Measurements from ENCODE around the gene TMPRSS11B.
A peak's percentile ranks its signal among the peaks of the same experiment; 100 is the strongest.
"Not testable (repeated sequence)": the region's sequence is repeated elsewhere in the genome, so short reads cannot be mapped to it uniquely, and the experiment has no call there.

Gene TMPRSS11B, protein sequence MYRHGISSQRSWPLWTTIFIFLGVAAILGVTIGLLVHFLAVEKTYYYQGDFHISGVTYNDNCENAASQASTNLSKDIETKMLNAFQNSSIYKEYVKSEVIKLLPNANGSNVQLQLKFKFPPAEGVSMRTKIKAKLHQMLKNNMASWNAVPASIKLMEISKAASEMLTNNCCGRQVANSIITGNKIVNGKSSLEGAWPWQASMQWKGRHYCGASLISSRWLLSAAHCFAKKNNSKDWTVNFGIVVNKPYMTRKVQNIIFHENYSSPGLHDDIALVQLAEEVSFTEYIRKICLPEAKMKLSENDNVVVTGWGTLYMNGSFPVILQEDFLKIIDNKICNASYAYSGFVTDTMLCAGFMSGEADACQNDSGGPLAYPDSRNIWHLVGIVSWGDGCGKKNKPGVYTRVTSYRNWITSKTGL

DNA sequence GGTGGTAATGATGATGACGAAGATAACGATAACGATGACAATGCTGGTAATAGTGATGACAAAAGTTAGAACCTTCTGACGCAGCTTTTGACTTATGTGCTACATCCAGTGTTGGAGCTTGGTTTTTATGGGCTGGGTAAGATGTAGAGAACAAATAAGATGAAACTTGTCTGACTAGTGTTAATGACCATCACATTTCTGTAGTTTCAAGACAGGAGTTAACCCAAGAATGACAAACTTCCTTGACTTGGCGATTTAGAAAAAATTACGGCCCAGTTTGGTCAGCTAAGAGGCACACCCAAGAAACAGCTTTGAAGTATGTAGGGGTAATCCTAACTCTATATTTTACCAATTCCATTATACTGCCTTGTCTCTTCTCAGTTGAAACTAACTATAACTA lies at the start of gene TMPRSS11B:
TMPRSS11B (minus strand) TSS at position 101 of the 400 bp plus-strand sequence. CDS start 136 bp downstream, outside the sequence.
- Mint-ChIP-seq H3K4me1 (peaks cover 15% of the 10 kb centered on the region), H3K4me3 (no peak within 1 kb of the TSS), H3K27ac (no peak within 1 kb of the TSS), H3K9me3 (no peaks in the 10 kb centered on the region), H3K36me3 (peaks cover 5% of the 10 kb centered on the region)
- ATAC-seq (no peak), DNase-seq (ENCODE audit: low spot score in 2 of 2) (no peak)

DNA sequence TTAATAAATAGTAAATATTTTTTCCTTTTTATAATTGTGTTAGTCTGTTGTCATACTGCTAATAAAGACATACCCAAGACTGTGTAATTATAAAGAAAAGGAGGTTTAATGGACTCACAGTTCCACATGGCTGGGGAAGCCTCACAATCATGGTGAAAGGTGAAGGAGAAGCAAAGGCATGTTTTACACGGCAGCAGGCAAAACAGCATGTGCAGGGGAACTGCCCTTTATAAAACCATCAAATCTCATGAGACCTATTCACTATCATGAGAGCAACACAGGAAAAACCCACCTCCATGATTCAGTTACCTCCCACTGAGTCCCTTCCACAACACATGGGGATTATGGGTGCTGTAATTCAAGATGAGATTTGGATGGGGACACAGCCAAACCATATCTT lies 45.8 kb upstream of the TMPRSS11B start:
- ATAC-seq (no peak), DNase-seq (ENCODE audit: low spot score in 2 of 2) (no peak)
- Mint-ChIP-seq H3K27ac (no peak overlapping the region), H3K36me3 (no peaks in the 10 kb centered on the region), H3K9me3 (no peaks in the 10 kb centered on the region), H3K4me1 (no peaks in the 10 kb centered on the region), H3K4me3 (no peak overlapping the region)

DNA sequence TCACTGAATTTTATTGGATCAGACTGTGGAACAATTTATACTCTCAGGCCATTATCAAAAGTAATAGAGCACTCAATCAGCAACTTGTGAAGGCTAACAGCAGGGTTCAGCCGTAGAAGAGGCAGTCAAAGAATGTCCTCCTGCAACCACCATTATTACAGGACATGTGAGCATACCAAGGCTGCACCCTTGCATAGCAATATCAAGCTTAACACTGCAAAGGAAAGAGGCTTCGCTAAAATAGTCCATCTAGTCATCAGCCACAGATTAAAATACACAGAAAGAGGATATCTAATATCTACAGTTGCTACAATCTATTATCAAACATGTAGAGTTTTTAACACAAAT lies 42.9 kb upstream of the TMPRSS11B start:
- Mint-ChIP-seq H3K36me3 (no peaks in the 10 kb centered on the region), H3K9me3 (no peaks in the 10 kb centered on the region), H3K4me1 (no peaks in the 10 kb centered on the region), H3K4me3 (no peak overlapping the region), H3K27ac (no peak overlapping the region)
- ATAC-seq (no peak), DNase-seq (ENCODE audit: low spot score in 2 of 2) (no peak)

DNA sequence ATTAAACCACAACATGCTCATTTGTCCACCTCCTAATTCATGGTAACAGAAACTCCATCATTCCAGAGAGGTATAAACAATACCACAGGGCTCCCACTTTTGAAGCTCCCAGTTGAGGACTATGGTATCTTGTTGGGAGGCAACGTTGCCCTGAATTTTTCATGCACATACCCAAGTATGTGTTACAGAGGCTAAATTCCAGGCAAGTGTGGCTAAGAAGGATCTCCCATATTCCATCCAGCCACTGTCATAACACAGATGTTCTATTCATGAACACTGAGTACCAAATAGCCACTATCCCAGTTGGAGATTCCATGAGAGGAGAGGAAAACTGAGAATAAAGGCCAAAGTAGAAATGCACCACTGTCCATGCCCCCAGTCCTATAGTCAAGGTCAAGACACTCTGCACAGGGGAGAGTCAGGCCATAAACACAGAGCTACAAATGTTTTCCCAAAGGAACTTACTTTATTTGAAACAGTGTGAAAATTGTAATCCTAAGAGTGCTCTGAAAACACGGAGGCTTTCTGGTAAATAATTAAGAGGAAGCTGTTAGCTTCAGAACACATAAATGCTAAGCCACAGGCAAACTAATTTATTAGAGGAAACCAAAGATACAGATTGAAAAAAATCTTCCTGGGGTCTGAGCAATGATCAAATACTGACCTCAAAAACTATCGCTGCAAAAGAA lies 42.4 kb upstream of the TMPRSS11B start:
- Mint-ChIP-seq H3K36me3 (no peaks in the 10 kb centered on the region), H3K27ac (no peak overlapping the region), H3K4me1 (no peaks in the 10 kb centered on the region), H3K9me3 (no peaks in the 10 kb centered on the region), H3K4me3 (no peak overlapping the region)
- DNase-seq (ENCODE audit: low spot score in 2 of 2) (no peak), ATAC-seq (no peak)

DNA sequence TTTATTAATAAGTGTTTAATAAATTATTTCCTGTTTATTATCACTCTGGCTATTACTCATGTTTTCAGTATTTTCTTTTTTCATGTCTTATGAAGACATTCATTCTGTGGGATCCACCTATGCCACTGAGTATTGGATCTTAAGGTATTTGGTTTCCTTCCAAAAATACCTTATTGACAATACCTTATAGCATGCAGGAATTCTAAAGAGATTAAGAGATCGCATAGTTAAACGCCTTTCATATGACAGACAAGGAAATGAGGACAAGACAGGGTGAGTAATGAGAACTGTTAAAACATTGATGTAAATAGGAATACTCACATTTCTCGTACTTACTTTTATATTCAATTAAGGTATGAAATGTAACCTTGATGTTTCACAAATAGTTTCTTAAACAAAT lies 38.2 kb upstream of the TMPRSS11B start:
- ATAC-seq (no peak), DNase-seq (ENCODE audit: low spot score in 2 of 2) (no peak)
- Mint-ChIP-seq H3K4me1 (no peaks in the 10 kb centered on the region), H3K36me3 (no peaks in the 10 kb centered on the region), H3K27ac (no peak overlapping the region), H3K4me3 (no peak overlapping the region), H3K9me3 (no peaks in the 10 kb centered on the region)

DNA sequence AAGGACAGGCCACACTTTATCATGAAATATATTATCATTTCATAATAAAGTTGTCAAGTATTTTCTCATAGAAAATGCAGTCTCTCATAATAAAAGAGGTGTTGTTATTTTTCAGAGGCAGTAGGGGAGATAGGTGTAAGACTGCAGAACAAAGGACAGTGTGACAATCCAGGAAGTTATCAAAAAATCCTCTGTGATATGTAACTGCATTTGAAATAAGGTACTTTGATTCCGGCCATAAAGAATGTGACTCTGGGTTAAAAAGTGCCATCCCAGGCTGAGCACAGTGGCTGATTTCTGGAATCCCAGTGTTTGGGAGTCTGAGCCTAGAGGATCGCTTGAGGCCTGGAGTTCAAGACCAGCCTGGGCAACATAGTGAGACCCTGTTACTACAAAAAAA lies 37.6 kb upstream of the TMPRSS11B start:
- Mint-ChIP-seq H3K27ac (no peak overlapping the region), H3K4me1 (no peaks in the 10 kb centered on the region), H3K36me3 (no peaks in the 10 kb centered on the region), H3K9me3 (no peaks in the 10 kb centered on the region), H3K4me3 (no peak overlapping the region)
- DNase-seq (ENCODE audit: low spot score in 2 of 2) (no peak), ATAC-seq (no peak)

DNA sequence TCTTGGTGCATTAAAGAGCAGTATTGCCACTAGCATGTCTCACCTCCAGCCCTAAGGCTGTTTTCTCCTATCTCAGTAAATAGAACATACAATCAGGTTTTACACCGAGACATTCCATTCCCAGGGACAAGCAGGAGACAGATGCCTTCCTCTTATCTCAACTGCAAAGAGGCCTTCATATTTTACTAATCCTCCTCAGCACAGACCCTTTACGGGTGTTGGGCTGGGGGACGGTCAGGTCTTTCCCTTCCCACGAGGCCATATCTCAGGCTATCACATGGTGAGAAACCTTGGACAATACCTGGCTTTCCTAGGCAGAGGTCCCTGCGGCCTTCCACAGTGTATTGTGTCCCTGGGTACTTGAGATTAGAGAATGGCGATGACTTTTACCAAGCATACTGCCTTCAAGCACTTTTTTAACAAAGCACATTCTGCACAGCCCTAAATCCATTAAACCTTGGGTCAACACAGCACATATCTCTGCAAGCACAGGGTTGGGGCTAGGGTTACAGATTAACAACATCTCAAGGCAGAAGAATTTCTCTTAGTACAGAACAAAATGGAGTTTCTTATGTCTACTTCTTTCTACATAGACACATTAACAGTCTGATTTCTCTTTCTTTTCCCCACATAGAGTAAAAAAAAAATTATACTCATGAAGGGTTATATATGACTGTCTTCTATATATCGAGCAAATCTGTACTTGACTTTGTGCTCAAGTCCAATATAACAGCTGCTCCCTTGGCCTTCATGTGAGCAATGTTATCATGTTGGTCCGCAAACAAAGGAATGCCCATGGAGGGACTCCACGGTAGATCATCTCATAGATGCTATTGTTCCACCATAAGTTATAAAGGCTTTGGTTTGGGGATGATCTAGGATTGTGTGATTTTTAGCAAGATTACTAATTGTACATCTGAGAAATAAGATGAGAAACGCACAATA lies 36.6 kb upstream of the TMPRSS11B start:
- H3K36me3 Mint-ChIP-seq; H3K4me3 Mint-ChIP-seq; H3K9me3 Mint-ChIP-seq; ATAC-seq; DNase-seq (ENCODE audit: low spot score in 2 of 2); H3K27ac Mint-ChIP-seq; H3K4me1 Mint-ChIP-seq: not testable (repeated sequence)

DNA sequence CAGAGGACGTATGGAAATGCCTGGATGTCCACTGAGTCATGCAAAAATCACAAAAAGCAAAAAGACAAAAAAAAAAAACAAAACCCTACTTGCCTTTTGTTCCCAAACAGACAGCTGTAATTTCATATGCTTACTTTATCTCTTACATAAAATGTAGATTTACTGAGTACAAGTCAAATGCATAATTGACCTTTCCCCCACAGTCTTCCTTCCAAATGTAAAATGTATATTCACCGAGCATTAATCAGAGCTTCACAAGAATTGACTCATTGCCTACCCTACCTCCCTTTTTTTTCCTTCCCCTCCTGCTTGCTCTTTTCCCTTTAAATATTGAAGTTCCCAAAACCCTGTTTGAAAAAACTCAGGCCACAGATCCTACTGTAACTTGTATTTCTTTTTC lies 32.5 kb upstream of the TMPRSS11B start:
- H3K4me1 Mint-ChIP-seq: no peaks in the 10 kb centered on the region
- H3K9me3 Mint-ChIP-seq: no peaks in the 10 kb centered on the region
- ATAC-seq: no peak
- H3K36me3 Mint-ChIP-seq: no peaks in the 10 kb centered on the region
- H3K27ac Mint-ChIP-seq: no peak overlapping the region
- H3K4me3 Mint-ChIP-seq: no peak overlapping the region
- no peak for DNase-seq (ENCODE audit: low spot score in 2 of 2)

DNA sequence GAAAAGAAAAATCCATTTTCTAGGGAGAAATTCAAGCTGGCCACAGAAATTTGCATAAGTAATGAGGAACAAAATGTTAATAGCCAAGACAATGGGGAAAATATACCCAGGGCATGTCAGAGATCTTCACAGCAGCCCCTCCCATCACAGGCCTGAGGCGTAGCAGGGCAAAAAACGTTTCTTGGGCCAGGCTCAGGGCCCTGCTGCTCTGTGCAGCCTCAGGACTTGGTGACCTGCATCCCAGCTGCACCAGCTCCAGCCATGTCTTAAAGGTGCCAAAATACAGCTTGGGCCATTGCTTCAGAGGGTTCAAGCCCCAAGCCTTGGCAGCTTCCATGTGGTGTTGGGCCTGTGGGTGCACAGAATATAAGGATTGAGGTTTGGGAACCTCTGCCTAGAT lies 32.1 kb upstream of the TMPRSS11B start:
- Mint-ChIP-seq H3K27ac (no peak overlapping the region), H3K9me3 (no peaks in the 10 kb centered on the region), H3K4me3 (no peak overlapping the region)

DNA sequence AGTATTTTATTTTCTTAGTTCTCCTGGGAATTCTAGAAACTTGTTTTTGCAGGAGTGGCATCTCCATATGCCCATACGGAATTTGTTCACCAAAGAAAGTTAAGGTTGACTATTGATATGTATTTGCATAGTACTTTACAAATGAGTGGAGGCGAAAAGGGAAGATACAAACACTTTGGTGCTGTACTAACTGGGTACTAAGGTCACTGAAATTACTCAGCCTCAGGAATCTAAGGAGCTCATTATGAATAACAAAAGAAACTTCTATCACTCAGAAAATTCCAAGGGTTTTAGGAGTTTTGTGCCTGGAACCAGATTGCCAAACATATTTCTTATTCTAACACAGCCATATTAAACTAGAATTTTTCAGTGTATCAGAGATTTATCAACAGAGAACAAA lies 27.4 kb upstream of the TMPRSS11B start:
- Mint-ChIP-seq H3K4me3 (no peak overlapping the region), H3K36me3 (no peaks in the 10 kb centered on the region), H3K27ac (no peak overlapping the region), H3K9me3 (no peaks in the 10 kb centered on the region), H3K4me1 (peaks cover 2% of the 10 kb centered on the region)
- ATAC-seq (no peak), DNase-seq (ENCODE audit: low spot score in 2 of 2) (no peak)

More for the DNA sequence above, 32.1 kb upstream of the TMPRSS11B start:
- no peaks in the 10 kb centered on the region for H3K4me1 Mint-ChIP-seq
- DNase-seq (ENCODE audit: low spot score in 2 of 2) (no peak), ATAC-seq (no peak)
- no peaks in the 10 kb centered on the region for H3K36me3 Mint-ChIP-seq

DNA sequence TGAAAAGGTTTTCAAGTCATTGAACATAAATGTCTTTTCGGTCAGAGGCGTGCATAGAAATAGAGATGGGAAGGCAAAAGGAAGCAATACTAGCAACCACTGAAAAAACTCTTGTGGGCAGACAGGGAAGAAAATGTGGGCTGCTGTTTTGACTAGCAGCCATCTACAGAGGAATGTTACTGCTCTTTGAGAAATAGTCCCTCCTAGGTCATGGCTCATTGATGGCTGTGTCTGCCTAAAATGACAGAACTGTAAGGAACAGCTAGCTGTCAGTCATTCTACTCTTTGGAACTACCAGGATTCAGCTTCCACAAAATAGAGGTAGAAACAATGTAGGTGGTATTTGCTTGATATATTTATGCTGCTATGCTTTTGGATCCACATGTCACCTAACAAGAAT lies 26.9 kb upstream of the TMPRSS11B start:
- DNase-seq (ENCODE audit: low spot score in 2 of 2): no peak
- Mint-ChIP-seq H3K9me3 (no peaks in the 10 kb centered on the region), H3K4me3 (peak overlapping the region; percentile 34), H3K36me3 (no peaks in the 10 kb centered on the region), H3K4me1 (peaks cover 6% of the 10 kb centered on the region), H3K27ac (no peak overlapping the region)
- ATAC-seq: peak; percentile 57

DNA sequence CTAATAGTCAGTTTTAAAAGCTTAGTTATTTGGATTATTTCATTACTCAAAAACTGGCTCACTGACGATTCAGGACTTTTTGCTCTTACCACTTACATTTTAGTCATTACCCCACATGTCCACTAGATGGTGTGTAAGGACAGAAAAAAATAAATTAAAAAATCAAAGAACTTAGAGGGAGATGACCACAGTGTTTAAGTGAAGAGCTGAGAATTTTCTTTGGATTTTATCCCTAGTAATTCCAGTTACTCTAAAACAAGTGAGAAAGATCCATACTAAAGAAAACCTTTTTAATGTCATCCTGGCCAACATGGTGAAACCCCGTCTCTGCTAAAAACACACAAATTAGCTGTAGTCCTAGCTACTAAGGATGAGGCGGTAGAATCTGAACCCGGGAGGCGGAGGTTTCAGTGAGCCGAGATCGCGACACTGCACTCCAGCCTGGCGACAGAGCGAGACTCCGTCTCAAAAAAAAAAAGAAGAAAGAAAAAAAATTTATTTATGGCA lies 26.4 kb upstream of the TMPRSS11B start:
- H3K9me3 Mint-ChIP-seq: no peaks in the 10 kb centered on the region
- no peak overlapping the region for H3K27ac Mint-ChIP-seq
- peak; percentile 57 for ATAC-seq
- peaks cover 6% of the 10 kb centered on the region for H3K4me1 Mint-ChIP-seq
- peak overlapping the region; percentile 34 for H3K4me3 Mint-ChIP-seq
- H3K36me3 Mint-ChIP-seq: no peaks in the 10 kb centered on the region
- DNase-seq (ENCODE audit: low spot score in 2 of 2): no peak

DNA sequence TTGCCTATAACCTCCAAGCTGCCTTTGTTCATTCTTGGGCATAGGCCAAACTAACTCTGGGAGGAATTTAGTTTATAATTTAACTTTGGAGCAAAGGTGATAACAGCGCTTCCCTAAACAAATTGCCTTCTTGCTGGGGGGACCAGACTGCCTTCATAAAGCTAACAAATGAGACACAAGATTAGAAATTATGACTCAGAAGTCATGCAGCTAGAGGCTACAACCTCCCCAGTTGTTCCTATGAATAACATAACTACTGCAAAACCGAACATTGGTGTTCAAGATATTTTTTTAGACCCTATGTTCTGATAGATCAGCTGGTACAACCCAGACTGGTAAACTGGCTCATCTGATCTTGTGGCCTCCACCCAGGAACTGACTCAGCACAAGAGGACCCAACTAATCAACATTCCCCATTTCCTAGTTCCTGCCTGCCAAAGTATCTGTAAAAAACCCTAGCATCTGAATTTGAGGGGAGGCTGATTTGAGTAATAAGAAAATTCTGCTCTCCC lies 22.0 kb upstream of the TMPRSS11B start:
- Mint-ChIP-seq H3K4me3 (no peak overlapping the region), H3K4me1 (peaks cover 13% of the 10 kb centered on the region), H3K9me3 (no peaks in the 10 kb centered on the region), H3K36me3 (no peaks in the 10 kb centered on the region), H3K27ac (no peak overlapping the region)
- ATAC-seq (peak; percentile 48), DNase-seq (ENCODE audit: low spot score in 2 of 2) (no peak)

DNA sequence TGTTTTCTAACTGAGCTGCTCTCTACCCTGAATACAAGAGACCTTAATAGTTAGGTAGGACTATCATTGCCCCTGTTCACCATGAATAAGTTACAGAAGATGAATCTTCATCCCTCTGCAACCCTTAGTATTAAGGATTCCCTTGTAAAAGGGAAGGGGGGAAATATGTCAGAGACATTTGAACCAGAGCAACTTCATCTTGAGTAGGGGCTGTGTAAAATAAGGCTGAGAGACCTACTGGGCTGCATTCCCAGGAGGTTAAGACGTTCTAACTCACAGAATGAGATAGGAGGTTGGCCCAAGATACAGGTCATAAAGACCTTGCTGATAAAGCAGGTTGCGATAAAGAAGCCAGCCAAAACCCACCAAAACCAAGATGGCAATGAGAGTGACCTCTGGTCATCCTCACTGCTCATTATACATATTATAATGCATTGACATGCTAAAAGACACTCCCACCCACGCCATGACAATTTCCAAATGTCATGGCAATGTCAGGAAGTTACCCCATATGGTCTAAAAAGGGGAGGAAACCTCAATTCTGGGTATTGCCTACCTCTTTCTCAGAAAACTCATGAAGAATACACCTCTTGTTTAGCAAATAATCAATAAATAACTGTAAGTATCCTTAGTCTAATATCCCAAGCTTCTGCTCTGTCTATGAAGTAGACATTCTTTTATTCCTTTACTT lies 19.5 kb upstream of the TMPRSS11B start:
- no peak for DNase-seq (ENCODE audit: low spot score in 2 of 2)
- H3K9me3 Mint-ChIP-seq: no peaks in the 10 kb centered on the region
- no peak for ATAC-seq
- no peak overlapping the region for H3K4me3 Mint-ChIP-seq
- no peaks in the 10 kb centered on the region for H3K36me3 Mint-ChIP-seq
- H3K27ac Mint-ChIP-seq: no peak overlapping the region
- peaks cover 13% of the 10 kb centered on the region for H3K4me1 Mint-ChIP-seq
